Vagina (tissue), 2 donors: ENCODE data around the gene DPYD. TPM values are rescaled to one million over a fixed set of nuclear protein-coding genes. Genes with fewer than 3 reads are reported as not detected.

Source experiments
- DNase-seq, 2 donors: peaks; one replicate each; pipeline ENCODE4 v3.0.0-alpha.2; 2017; ENCODE audit errors: extremely low spot score in 2 of 2
- H3K27ac ChIP-seq: fragments of 200-600 bp; sonication (generic); one replicate; pipeline ENCODE4 v1.5.1; 2019
- H3K27me3 ChIP-seq: fragments of 200-600 bp; sonication (generic); one replicate; pipeline ENCODE4 v1.5.1; 2019
- H3K36me3 ChIP-seq, 2 donors: fragments of 200-600 bp; sonication (generic); one replicate each; pipeline ENCODE4 v1.5.1; 2017 to 2019
- H3K4me1 ChIP-seq: fragments of 200-600 bp; sonication (generic); one replicate; pipeline ENCODE4 v1.5.1; 2019
- H3K4me3 ChIP-seq, 2 donors: fragments of 200-600 bp; sonication (generic); 1 replicate in 1 of 2; 2 replicates in 1 of 2; pipeline ENCODE4 v1.5.1; 2016 to 2019
- H3K9me3 ChIP-seq: fragments of 200-600 bp; sonication (generic); one replicate; pipeline ENCODE4 v1.5.1; 2019
- CTCF ChIP-seq, 3 experiments: fragments of 450-650 bp in 2 of 3; fragments of 200-600 bp in 1 of 3; sonication (generic) in 1 of 3; IDR thresholded peaks; one replicate each; pipeline ENCODE4 v1.5.1; 2017 to 2019; ENCODE audit warnings: antibody characterized with exemption in 3 of 3, mild to moderate bottlenecking in 2 of 3, moderate library complexity in 2 of 3
- POLR2A ChIP-seq, 2 donors: fragments of 450-650 bp; IDR thresholded peaks; one replicate each; pipeline ENCODE4 v1.6.1; 2017; ENCODE audit warnings: antibody characterized with exemption in 2 of 2, mild to moderate bottlenecking in 2 of 2, moderate library complexity in 2 of 2
- POLR2AphosphoS5 ChIP-seq, 2 donors: sonication (generic); formaldehyde crosslinking; IDR thresholded peaks; one replicate each; pipeline ENCODE4 v1.9.0; 2017; ENCODE audit warnings: antibody characterized with exemption in 2 of 2, mild to moderate bottlenecking in 2 of 2, low read depth in 1 of 2; ENCODE audit not compliant: insufficient read depth in 1 of 2
- intact Hi-C: fragments of 100-400 bp; cut with DNase I; formaldehyde crosslinking; loops from one replicate; pipeline ENCODE4 v1.15.1; 2023
- total RNA-seq: library from RNA; depleted of rRNA; stranded (reverse); fragments of >200 nt; gene quantifications from one replicate; pipeline ENCODE4 v1.2.3, GENCODE V29; 2016

The DPYD gene
- total RNA-seq, 1 donor from 2014 or later = 45.7 TPM

GRCh38 chr1:97833881-97834280 is 87.0 kb downstream of the DPYD start:
- no peak for TF ChIP-seq CTCF (IDR thresholded peaks at IDR 0.05)
- H3K4me1 ChIP-seq = no peaks in the 10 kb centered on the region
- H3K36me3 ChIP-seq = no peaks in the 10 kb centered on the region
- DNase-seq = no peak
- H3K4me3 ChIP-seq = no peak overlapping the region
- H3K9me3 ChIP-seq = no peaks in the 10 kb centered on the region
- intact Hi-C loops = no loop called here
- no peaks in the 10 kb centered on the region for H3K27me3 ChIP-seq
- H3K27ac ChIP-seq = no peak overlapping the region

- no peak for TF ChIP-seq CTCF (IDR thresholded peaks at IDR 0.05)
- no peak for TF ChIP-seq POLR2A (IDR thresholded peaks at IDR 0.05)
- TF ChIP-seq POLR2AphosphoS5 (IDR thresholded peaks at IDR 0.05; ENCODE audit: insufficient read depth in 1 of 2, low read depth in 1 of 2) = no peak
- H3K4me1 ChIP-seq = no peaks in the 10 kb centered on the region
- intact Hi-C loops = no loop called here
- H3K4me3 ChIP-seq = no peak overlapping the region
- no peaks in the 10 kb centered on the region for H3K36me3 ChIP-seq
- no peak for DNase-seq
- H3K27me3 ChIP-seq = no peaks in the 10 kb centered on the region
- no peaks in the 10 kb centered on the region for H3K9me3 ChIP-seq
- no peak overlapping the region for H3K27ac ChIP-seq
Observed at GRCh38 chr1:97832481-97832880, 88.4 kb downstream of the DPYD start.

GRCh38 chr1:97827887-97828286 is 92.9 kb downstream of the DPYD start:
- intact Hi-C loops = no loop called here
- DNase-seq = no peak

GRCh38 chr1:97826820-97827219 is 94.0 kb downstream of the DPYD start:
- H3K27me3 ChIP-seq = no peaks in the 10 kb centered on the region
- DNase-seq = no peak
- H3K4me1 ChIP-seq = no peaks in the 10 kb centered on the region
- no peak overlapping the region for H3K4me3 ChIP-seq
- no peaks in the 10 kb centered on the region for H3K36me3 ChIP-seq
- intact Hi-C loops = no loop called here
- no peak overlapping the region for H3K27ac ChIP-seq
- no peaks in the 10 kb centered on the region for H3K9me3 ChIP-seq
- TF ChIP-seq POLR2AphosphoS5 (IDR thresholded peaks at IDR 0.05; ENCODE audit: insufficient read depth in 1 of 2, low read depth in 1 of 2) = no peak
- TF ChIP-seq POLR2A (IDR thresholded peaks at IDR 0.05) = no peak
- TF ChIP-seq CTCF (IDR thresholded peaks at IDR 0.05) = no peak

More at GRCh38 chr1:97827887-97828286, 92.9 kb downstream of the DPYD start:
- no peaks in the 10 kb centered on the region for H3K27me3 ChIP-seq
- no peak overlapping the region for H3K4me3 ChIP-seq
- H3K36me3 ChIP-seq = no peaks in the 10 kb centered on the region
- H3K9me3 ChIP-seq = no peaks in the 10 kb centered on the region
- TF ChIP-seq CTCF (IDR thresholded peaks at IDR 0.05) (no peak), POLR2AphosphoS5 (IDR thresholded peaks at IDR 0.05; ENCODE audit: insufficient read depth in 1 of 2, low read depth in 1 of 2) (no peak), POLR2A (IDR thresholded peaks at IDR 0.05) (no peak)
- H3K27ac ChIP-seq = no peak overlapping the region
- no peaks in the 10 kb centered on the region for H3K4me1 ChIP-seq

- no peaks in the 10 kb centered on the region for H3K27me3 ChIP-seq
- TF ChIP-seq POLR2A (IDR thresholded peaks at IDR 0.05) = no peak
- TF ChIP-seq POLR2AphosphoS5 (IDR thresholded peaks at IDR 0.05; ENCODE audit: insufficient read depth in 1 of 2, low read depth in 1 of 2) = no peak
- TF ChIP-seq CTCF (IDR thresholded peaks at IDR 0.05) = no peak
- H3K9me3 ChIP-seq = no peaks in the 10 kb centered on the region
- H3K36me3 ChIP-seq = no peaks in the 10 kb centered on the region
- H3K4me3 ChIP-seq = no peak overlapping the region
- DNase-seq = no peak
- intact Hi-C loops = no loop called here
- no peak overlapping the region for H3K27ac ChIP-seq
- H3K4me1 ChIP-seq = no peaks in the 10 kb centered on the region
Observed at GRCh38 chr1:97824624-97825023, 96.2 kb downstream of the DPYD start.
